H54 (cell line): ENCODE data around the gene KYNU.
"Not testable (repeated sequence)": the region's sequence is repeated elsewhere in the genome, so short reads cannot be mapped to it uniquely, and the experiment has no call there.

Experiments
- DNase-seq: peaks from one replicate; pipeline ENCODE4 v3.0.0; 2011; ENCODE audit warnings: low spot score, mixed read lengths; ENCODE audit not compliant: insufficient read length
- FAIRE-seq: peaks from 3 replicates; lab custom pipeline; 2011; peaks lifted over from hg19 to GRCh38; lab: Jason Lieb, UNC
- POLR2A ChIP-seq: IDR thresholded peaks from 2 replicates; pipeline ENCODE4 v1.6.1; 2011; ENCODE audit warnings: low read depth, mild to moderate bottlenecking, low read length

Gene KYNU

DNA sequence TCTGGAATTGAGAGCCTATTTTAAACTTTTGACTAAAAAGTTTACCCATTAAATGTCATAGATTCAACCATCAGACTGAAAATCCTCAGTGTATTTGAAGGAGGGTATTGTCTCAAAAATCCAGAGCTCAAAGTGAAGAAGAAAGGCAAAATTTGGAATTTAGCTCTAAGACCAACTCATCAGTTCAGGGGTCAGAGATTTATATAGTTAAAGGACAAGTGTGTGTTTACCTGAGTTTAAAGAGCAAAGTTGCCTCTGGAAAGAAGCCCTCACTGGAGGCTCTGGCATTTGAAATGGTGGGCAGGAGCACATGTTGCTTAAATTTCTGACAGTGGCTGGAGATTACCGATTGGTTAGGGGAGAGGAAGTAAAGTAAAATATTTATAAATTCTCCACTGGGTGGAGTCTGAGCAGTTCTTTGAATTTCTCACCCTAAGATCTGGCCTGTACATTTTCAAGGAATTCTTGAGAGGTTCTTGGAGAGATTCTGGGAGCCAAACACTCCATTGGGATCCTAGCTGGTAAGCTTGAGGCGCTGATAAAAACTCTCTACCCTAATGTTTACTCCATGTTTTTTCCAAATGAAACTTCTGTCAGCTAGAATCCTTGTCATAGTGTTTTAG is at the start of gene KYNU:
Gene KYNU (plus strand): TSS at position 449 of the 623 bp plus-strand sequence. CDS start 7,704 bp downstream, outside the sequence.
- TF ChIP-seq POLR2A = no peak
- FAIRE-seq = peak; percentile 6
- DNase-seq = no peak

DNA sequence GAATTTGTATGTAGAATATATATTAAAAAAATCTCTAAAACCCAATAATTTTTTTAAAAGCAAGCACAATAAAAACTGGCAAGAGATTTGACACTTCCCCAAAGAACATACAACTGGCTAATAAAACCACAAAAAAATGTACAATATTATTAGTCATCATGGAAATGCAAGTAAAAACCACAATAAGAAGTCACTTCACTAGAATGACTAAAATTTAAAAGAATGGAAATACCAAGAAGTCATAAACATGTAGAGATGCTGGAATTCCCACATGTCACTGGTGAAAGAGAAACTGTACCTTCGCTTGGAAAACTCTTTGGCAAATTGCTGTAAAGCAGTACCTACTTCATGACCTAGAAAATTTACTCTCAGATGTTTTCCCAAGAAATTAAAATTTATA is 43.4 kb upstream of the KYNU start:
- no peak for TF ChIP-seq POLR2A
- FAIRE-seq (no peak), DNase-seq (no peak)

DNA sequence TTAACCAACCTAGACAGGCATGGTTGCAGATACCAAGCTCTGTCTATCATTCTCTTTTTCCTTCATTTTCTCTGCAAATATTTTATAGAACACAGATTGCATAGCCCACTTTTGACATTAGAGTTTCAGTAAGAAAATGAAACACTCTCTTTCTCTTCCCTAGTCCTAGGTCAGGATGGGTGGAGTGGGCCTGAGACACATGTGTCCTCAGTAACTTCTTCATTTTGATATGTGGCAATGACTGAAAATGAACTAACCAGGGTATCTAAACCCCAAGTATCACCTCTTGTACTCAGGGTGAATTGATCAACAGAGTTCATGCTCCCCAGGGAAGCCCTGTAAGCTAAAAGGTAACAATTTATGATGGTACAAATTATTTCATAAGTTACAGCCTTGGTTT is 37.0 kb upstream of the KYNU start:
- FAIRE-seq (no peak), DNase-seq (no peak)
- TF ChIP-seq POLR2A = no peak

DNA sequence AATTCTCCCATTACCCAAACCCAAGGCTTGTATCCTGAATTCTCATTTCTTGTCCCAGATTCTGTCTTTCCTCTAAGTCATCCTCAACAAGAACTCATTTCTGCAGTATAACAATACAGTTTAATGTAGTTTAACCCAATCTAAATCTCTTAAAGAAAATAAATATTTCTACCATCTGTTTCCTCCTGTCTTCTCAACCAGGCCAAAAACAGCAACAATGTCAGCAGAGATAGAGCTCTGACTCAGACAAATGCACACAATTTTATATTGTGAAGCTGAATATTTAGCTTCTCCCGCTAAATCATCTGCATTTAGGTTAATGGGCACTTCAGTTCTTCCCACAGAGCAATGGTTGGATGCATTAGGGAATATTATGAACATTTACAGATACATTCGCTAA is 35.7 kb upstream of the KYNU start:
- FAIRE-seq (no peak), DNase-seq (no peak)
- no peak for TF ChIP-seq POLR2A

DNA sequence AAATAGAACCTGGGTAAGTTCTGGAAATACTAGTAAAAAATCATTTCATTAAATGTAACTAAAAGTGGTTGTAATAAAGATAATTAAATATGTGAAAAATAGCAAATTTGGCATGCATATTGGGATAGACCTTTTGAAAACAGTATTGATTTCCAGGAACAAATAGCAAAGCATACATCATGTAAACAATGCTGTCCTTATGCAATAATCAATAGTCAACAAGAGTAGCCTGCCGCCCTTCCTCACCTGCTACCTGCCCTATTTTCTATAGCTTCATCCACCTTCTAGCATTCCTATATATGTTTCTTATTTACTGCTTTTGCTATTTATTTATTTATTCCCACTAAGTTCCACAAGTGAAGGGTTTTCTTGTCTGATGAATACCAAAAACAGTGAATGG is 35.1 kb upstream of the KYNU start:
- DNase-seq = no peak
- FAIRE-seq = no peak
- TF ChIP-seq POLR2A = no peak

DNA sequence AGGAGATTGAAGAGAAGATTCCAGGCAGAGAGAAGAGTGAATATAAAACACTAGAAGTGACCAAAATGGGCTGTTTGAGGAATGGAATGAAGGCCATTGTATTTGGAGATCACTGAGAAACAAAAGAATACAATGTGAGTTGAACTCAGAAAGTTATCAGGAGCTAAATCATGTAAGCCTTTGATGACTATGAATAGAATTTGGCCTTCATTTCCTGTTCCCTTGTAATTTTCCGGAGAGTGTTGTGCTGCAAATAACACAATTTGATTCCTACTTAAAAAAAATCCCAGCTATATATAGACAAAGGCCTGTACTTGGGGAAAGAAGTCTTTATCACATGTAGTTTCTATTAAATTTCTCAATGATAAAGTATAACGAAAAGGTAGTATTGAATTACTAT is 33.7 kb upstream of the KYNU start:
- no peak for DNase-seq
- TF ChIP-seq POLR2A = no peak
- FAIRE-seq = no peak

DNA sequence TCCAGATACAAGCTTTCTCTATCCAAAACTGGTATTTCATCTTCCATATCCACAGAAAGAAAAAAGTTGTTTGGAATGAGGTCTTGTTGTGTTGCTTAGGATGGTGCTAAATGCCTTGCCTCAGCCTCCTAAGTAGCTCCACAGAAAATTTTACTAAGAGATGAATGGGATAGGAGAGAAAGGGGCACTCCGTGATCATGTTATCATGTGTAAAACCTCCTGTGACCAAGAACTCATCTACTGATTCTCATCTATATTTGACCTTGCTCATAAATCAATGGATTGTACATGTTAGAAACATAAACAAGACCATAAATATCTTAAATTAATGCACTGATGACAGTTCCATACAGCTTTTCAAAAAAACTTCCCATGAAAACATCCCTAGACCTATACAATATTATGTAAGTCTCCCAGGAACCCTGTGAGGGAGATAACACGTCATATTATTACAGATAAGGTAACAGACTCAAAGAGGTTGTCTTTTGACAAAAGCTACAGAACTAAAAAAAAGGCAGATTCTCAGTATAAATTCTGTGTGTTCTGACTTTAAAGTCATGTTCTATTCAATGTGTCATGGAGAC is 29.3 kb upstream of the KYNU start:
- no peak for DNase-seq
- no peak for FAIRE-seq
- no peak for TF ChIP-seq POLR2A

DNA sequence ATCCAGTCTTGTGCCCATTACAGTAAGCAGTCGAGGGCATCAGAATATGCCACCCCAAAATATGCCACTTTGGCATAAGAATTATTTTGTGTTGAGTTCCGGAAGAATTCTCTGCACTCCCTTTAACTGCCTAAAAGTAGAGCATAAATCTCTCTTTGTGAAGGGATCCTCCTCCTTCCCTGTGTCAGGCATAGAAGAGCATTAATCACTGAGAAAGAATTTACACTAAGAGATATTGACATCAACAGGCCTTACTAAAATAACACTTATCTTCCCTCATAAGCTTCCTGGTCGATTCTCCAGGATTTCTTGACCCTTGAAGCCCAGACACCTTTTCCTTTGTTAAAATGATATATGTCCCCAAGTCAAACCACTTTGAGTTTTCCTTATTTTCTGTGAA is 27.6 kb upstream of the KYNU start:
- no peak for TF ChIP-seq POLR2A
- FAIRE-seq = no peak
- DNase-seq = no peak

DNA sequence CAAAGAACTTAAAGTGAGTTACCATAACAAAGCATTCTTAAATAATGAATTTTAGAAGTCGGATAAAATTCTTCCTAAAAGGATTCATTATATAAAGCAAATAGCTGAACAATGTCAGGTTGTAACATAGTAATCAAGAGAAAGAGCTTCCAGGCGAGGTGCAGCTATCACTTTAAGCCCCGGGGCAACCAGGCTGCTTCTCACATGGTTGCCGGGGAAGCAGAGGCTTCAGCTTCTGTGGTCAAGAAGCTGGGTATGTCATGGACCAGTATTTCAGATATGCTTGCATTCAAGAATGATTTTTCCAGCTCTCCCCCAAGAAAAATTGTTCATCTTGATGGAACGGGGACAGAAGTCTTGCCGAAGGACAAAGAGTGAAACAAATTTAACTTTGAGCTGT is 23.6 kb upstream of the KYNU start:
- no peak for FAIRE-seq
- TF ChIP-seq POLR2A = no peak
- no peak for DNase-seq

DNA sequence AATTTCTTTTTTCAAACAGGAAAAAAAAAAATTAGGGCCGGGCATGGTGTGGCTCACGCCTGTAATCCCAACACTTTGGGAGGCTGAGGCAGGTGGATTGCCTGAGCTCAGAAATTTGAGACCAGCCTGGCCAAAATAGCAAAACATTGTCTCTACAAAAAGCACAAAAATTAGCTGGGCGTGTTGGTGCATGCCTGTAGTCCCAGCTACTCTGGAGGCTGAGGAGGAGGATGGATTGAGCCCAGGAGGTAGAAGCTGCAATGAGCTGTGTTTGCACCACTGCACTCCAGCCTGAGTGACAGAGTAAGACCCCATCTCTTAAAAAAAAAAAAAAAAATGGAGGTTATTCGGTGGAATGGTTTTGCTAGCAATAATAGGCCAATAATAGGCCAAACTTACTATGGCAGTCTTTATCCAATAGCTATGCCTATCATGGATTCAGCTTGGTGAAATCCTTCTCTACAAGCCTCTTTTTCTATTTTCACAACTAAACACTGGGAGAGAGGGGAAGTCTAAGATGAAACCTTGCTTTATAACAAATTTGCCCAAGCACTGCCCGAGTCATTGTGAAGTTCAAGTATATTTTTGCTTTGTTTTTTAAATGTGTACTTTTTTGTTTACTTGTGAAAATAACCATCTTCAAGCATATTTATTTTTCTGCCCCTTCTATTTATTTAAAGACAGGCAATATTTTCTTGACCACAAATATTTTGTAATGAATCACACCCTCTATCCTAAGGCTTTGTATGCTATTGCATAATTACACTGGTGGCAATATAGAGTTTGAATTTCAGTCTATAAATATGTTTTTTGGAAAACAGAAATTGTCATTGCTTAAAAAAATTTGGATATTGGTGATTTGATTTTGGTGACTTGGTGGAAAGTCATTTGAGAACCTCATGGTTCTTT is 20.0 kb upstream of the KYNU start:
- DNase-seq (no peak), FAIRE-seq (no peak)
- no peak for TF ChIP-seq POLR2A

DNA sequence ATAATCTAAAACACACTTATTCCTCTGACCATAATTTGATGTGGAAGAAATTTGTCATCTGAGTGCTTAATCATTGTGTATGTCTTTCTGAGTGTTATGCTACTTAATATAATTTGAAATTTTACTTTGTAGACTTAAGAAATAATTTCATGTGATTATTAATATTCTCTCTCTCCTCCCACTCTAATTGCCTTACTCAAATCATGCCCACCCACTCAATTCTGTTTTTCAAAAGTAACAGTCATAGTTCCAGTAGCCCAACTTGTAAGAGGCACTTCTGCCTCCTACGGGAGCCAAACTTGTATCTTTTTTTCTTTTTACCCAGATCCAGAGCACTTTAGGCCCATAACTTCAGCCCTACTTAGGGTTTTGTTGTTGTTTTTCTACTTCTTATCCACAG is 18.5 kb upstream of the KYNU start:
- FAIRE-seq = no peak
- DNase-seq = no peak
- no peak for TF ChIP-seq POLR2A

DNA sequence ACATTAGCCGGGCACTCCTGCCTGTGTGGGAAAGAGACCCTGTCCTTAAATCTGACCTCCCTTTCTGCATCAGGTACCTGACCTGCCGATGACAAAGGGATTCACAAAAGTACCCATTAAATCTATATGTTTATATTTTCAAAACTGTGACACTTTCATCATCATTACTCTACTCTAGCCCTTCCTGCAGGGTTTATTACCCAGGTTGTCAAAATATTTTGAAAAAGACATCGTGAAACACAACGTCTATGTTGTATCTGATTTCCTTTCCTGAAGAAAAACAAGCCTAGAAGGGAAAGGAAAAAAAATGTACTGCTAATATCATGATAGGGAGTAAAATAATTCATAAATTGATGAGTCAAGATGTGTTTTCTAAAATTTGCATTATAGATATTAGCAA is 15.2 kb upstream of the KYNU start:
- no peak for TF ChIP-seq POLR2A
- DNase-seq (no peak), FAIRE-seq (no peak)

DNA sequence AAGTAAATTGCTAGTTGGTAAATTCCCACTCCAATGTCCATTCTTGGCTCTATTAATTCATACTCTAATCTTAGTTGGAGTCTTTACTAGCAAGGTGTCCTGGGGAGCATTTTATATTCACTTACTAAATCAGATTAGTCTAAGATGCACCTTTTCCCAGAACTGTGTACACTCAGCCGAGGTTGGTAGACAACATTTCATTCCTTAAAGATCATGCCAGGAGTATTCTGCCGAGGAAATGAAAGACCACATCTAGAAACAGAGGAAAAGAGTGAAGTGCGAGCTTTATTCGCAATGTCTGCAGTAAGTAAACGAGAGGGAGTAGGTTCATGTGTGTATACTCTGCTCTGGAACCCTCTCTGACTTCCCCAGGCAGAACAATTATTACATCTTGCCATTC is 14.6 kb upstream of the KYNU start:
- DNase-seq = no peak
- no peak for TF ChIP-seq POLR2A
- no peak for FAIRE-seq

DNA sequence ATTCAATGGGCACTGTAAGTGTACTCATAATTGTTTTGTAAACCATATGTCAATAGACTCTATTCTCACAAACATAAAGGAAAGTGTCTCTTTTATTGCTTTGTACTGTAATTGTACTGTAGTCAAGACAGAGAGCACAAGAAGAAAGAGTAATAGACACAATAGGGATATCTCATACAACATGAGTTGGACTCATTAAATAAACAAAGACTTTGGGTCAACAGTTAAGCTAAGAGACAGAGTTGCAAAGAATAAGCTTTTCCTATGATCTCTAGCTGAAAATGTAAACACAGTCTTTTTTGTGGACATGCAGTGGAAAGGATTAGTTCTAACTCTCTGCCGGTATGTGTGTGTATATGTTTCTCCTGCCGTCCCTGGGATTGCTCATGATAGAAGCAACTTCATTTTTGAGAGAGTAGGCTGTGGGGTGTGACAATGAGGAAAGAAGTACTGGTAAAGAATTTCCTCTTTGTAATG is 13.9 kb upstream of the KYNU start:
- no peak for TF ChIP-seq POLR2A
- FAIRE-seq (peak; percentile 58), DNase-seq (no peak)

DNA sequence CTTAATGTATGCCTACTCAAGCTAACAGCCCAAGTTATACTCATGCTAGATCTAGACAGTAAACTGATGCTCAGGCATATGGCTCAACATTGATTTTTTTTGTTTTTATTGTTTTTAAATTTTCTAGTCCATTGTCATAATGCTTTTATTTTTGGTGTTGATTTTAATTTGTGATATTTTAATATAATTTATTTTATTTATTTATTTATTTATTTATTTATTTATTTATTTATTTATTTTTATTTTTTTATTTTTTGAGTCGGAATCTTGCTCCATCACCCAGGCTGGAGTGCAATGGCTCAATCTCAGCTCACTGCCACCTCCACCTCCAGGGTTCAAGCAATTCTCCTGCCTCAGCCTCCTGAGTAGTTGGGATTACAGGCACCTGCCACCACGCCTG is 12.9 kb upstream of the KYNU start:
- not testable (repeated sequence) for DNase-seq, FAIRE-seq
